Lung (tissue), 12 donors: ENCODE results near the gene TRMT10C. TPM values are rescaled to one million over a fixed set of nuclear protein-coding genes. Genes with fewer than 3 reads are reported as not detected.

ENCODE experiments used
- ATAC-seq: fragments of 200-7000 bp; cut with Tn5 transposase; one replicate; pipeline ENCODE4 v1.9.1; 2020; ENCODE audit warnings: moderate number of reproducible peaks; ENCODE audit not compliant: insufficient read depth, low FRiP score
- DNase-seq, 3 donors: peaks; one replicate each; pipeline ENCODE4 v3.0.0-alpha.2; 2013 to 2017
- H3K27ac ChIP-seq, 2 donors: one replicate each; pipeline ENCODE4 v1.5.1; 2013; ENCODE audit warnings: mild to moderate bottlenecking in 2 of 2, moderate library complexity in 2 of 2, control low read depth in 1 of 2, inconsistent platforms in 1 of 2, low read depth in 1 of 2, low read length in 1 of 2
- H3K27me3 ChIP-seq, 3 donors: one replicate each; pipeline ENCODE4 v1.5.1; 2013; ENCODE audit warnings: low read length in 2 of 3; ENCODE audit not compliant: control insufficient read depth in 3 of 3, insufficient read depth in 3 of 3
- H3K36me3 ChIP-seq, 4 donors: one replicate each; pipeline ENCODE4 v1.5.1; 2013; ENCODE audit warnings: low read length in 4 of 4, mild to moderate bottlenecking in 1 of 4, moderate library complexity in 1 of 4; ENCODE audit not compliant: control insufficient read depth in 4 of 4, insufficient read depth in 4 of 4
- H3K4me1 ChIP-seq, 5 donors: one replicate each; pipeline ENCODE4 v1.5.1; 2013; ENCODE audit warnings: low read length in 5 of 5, mild to moderate bottlenecking in 2 of 5, moderate library complexity in 1 of 5; ENCODE audit not compliant: control insufficient read depth in 5 of 5, insufficient read depth in 5 of 5
- H3K4me3 ChIP-seq: one replicate; pipeline ENCODE4 v1.5.1; 2013; ENCODE audit warnings: mild to moderate bottlenecking, control low read depth, moderate library complexity
- H3K9ac ChIP-seq, 2 donors: one replicate each; pipeline ENCODE4 v1.5.1; 2013; ENCODE audit warnings: low read length in 2 of 2, control low read depth in 1 of 2; ENCODE audit not compliant: insufficient read depth in 1 of 2
- H3K9me3 ChIP-seq, 4 donors: one replicate each; pipeline ENCODE4 v1.5.1; 2013; ENCODE audit warnings: low read length in 3 of 4, mild to moderate bottlenecking in 1 of 4, moderate library complexity in 1 of 4; ENCODE audit not compliant: control insufficient read depth in 4 of 4, insufficient read depth in 3 of 4
- CTCF ChIP-seq: IDR thresholded peaks from 2 replicates; pipeline ENCODE4 v1.5.1; 2012; ENCODE audit warnings: mild to moderate bottlenecking; ENCODE audit errors: control extremely low read depth, extremely low read depth
- WGBS, 2 donors: extraction: QIAGEN DNeasy Blood & Tissue Kit; methylation state at CpG; one replicate each; pipeline ENCODE4 v1.1.7; 2013; 5-methylcytosine and 5-hydroxymethylcytosine counted together
- polyA plus RNA-seq, 2 donors: library from polyadenylated mRNA; stranded (reverse); fragments of 200-250 nt; gene quantifications; one replicate each; pipeline ENCODE4 v1.2.1, GENCODE V29; 2013
- total RNA-seq, 2 donors: library from RNA; depleted of rRNA in 1 of 2; stranded (reverse); fragments of >200 nt in 1 of 2; gene quantifications; one replicate each; pipeline ENCODE4 v1.2.1, GENCODE V29; 2014 to 2021
- donor health status: control.
- donor health status: control.
- donor health status: Bipolar disorder and iron deficiency.
- donor health status: healthy.
- donor health status: DM: yes; HTN: yes; CAD: no.

TRMT10C gene
- total and polyA plus RNA-seq, 4 donors: 13.9 to 17.0 (median 15.6) TPM

- 88 to 90% methylated on average over 4 of the region's 4 CpGs for WGBS, 2 donors
Observed at GRCh38 chr3:101529816-101530685, 31.6 kb upstream of the TRMT10C start.

GRCh38 chr3:101530686-101531047 is 31.0 kb upstream of the TRMT10C start:
- no peaks in the 10 kb centered on the region for H3K36me3 ChIP-seq
- no peaks in the 10 kb centered on the region for H3K27me3 ChIP-seq
- no peak for DNase-seq
- no peaks in the 10 kb centered on the region for H3K4me1 ChIP-seq
- no peak overlapping the region for H3K27ac ChIP-seq
- 47 to 57% methylated on average over 2 of the region's 2 CpGs for WGBS, 2 donors
- no peak overlapping the region for H3K9ac ChIP-seq
- no peak for TF ChIP-seq CTCF
- H3K9me3 ChIP-seq: peaks cover 0 to 3% (median 0%) of the 10 kb centered on the region in 4 donors
- no peak overlapping the region for H3K4me3 ChIP-seq
- no peak for ATAC-seq

More at GRCh38 chr3:101529816-101530685, 31.6 kb upstream of the TRMT10C start:
- peaks cover 0 to 3% (median 0%) of the 10 kb centered on the region in 4 donors for H3K9me3 ChIP-seq
- TF ChIP-seq CTCF: no peak
- H3K4me1 ChIP-seq: no peaks in the 10 kb centered on the region
- no peak overlapping the region for H3K9ac ChIP-seq
- H3K36me3 ChIP-seq: no peaks in the 10 kb centered on the region
- no peak for DNase-seq
- no peak for ATAC-seq
- H3K27me3 ChIP-seq: no peaks in the 10 kb centered on the region
- H3K4me3 ChIP-seq: no peak overlapping the region
- no peak overlapping the region for H3K27ac ChIP-seq

GRCh38 chr3:101531473-101532086 is 30.1 kb upstream of the TRMT10C start:
- peaks cover 0 to 3% (median 0%) of the 10 kb centered on the region in 4 donors for H3K9me3 ChIP-seq
- no peaks in the 10 kb centered on the region for H3K36me3 ChIP-seq
- no peak overlapping the region for H3K27ac ChIP-seq
- no peak overlapping the region for H3K4me3 ChIP-seq
- DNase-seq: no peak
- no peaks in the 10 kb centered on the region for H3K4me1 ChIP-seq
- no peak for ATAC-seq
- no peak overlapping the region for H3K9ac ChIP-seq
- WGBS, 2 donors: 16 to 46% methylated on average over 2 of the region's 2 CpGs
- H3K27me3 ChIP-seq: no peaks in the 10 kb centered on the region
- no peak for TF ChIP-seq CTCF
